Measurements from ENCODE around the gene TMCC3.

- TF ChIP-seq CTCF (IDR thresholded peaks at IDR 0.05) (no peak), POLR2AphosphoS5 (IDR thresholded peaks at IDR 0.05; ENCODE audit: low read depth, low read length) (no peak), SIN3A (IDR thresholded peaks at IDR 0.05; ENCODE audit: borderline replicate concordance, insufficient read depth, low read depth, low read length) (no peak)
Measured at GRCh38 chr12:94595152-94595551, 55.2 kb downstream of the TMCC3 start.

Measured in Panc1 (cell line).